PC-3 (cell line): ENCODE data around the gene PGA5.
"Not testable (repeated sequence)": the region's sequence is repeated elsewhere in the genome, so short reads cannot be mapped to it uniquely, and the experiment has no call there.

Experiments
- CTCF ChIP-seq: fragments of 300-600 bp; sonication (generic); conservative IDR thresholded peaks from 2 replicates; pipeline ENCODE4 v1.5.1; 2017; ENCODE audit warnings: antibody characterized with exemption, low read depth, mild to moderate bottlenecking, low read length
- EZH2 ChIP-seq: fragments of 300-600 bp; sonication (generic); IDR thresholded peaks from one replicate; pipeline ENCODE4 v1.6.1; 2017; ENCODE audit warnings: antibody characterized with exemption, mild to moderate bottlenecking, low read length; ENCODE audit not compliant: unreplicated experiment
- EZH2phosphoT487 ChIP-seq: fragments of 300-600 bp; sonication (generic); IDR thresholded peaks from 2 replicates; pipeline ENCODE4 v1.6.1; 2018; ENCODE audit warnings: mild to moderate bottlenecking, antibody characterized with exemption, low read length, borderline replicate concordance

GRCh38 chr11:61231033-61231432 is 9.9 kb upstream of the PGA5 start:
- not testable (repeated sequence) for TF ChIP-seq CTCF, EZH2phosphoT487, EZH2
